ENCODE results near the gene ERCC6L.

ERCC6L gene

DNA sequence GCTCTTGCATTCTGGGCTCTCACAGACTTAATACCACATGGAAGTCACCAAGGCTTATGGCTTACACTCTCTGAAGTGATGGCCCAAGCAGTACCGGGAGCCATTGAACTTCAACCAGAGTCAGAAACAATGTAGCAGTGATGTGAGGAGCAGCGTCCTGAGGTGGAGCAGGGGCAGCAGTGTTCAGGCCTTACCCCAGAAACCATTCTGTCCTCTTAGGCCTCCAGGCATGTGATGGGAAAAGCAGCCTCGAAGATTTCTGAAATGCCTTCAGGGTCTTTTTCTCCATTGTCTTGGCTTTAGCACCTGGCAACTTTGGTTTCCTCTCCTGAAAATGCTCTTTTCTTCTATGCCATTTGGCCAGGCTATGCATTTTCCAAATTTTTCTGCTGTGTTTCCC lies 80.1 kb downstream of the ERCC6L start:
- DNase-seq: no peak
